Fibroblast of gingiva (primary cell): ENCODE measurements around the gene ITGA8.
A peak's percentile ranks its signal among the peaks of the same experiment; 100 is the strongest.
"Not testable (repeated sequence)": the region's sequence is repeated elsewhere in the genome, so short reads cannot be mapped to it uniquely, and the experiment has no call there.

Experiments
- DNase-seq: peaks from one replicate; pipeline ENCODE4 v3.0.0-alpha.2; 2011; ENCODE audit warnings: low read depth

The ITGA8 gene

DNA sequence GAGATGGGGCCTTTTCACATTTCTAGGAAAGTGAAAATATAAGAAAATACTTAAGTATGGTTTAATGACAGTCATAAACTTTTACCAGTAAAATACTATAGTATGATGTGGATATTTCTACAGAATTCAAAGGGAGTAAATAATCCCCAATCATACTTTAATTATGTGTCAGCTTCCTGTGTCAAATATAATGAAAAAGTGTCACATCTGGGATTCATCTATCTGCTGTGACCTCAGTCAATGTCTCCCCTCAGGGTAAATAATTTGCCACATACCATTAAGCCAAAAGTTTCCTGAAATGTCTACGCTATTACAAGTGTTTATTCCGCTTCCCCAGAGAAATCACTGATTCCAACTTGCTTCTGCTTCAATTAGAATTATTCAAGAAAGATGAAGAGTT lies 110.5 kb downstream of the ITGA8 start:
- peak; percentile 17 for DNase-seq

GRCh38 chr10:15606377-15606776 lies 113.3 kb downstream of the ITGA8 start:
- no peak for DNase-seq

DNA sequence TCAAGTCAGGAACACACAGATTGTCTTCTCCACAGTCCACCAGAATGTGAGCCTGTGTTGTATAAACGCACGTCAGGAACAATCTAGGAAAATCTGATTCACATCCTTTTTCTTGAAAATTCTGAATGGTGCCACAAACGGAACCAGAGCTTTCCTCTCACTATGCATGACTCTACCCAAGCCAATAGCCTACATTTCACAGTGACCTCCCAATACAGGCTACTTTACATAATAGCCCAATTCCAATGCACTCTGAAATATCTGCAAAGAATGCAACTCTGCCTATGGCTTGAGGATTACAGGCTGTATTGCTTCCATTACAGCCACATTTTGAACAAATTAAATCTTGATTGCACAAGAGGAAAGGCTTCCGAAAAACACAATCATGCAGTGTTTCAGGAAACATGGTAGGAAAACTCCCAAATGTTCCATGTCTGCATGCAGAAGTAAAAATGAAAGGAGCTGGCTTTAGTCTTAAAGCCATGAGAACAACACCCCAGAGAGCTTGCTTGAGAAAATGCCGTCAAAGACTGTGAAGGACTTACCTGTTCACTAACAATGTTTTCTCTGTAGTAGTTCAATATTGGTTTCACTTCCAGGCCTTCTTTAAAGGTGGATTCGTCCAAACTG lies 113.9 kb downstream of the ITGA8 start:
- DNase-seq: peak; percentile 71

- no peak for DNase-seq
Measured at GRCh38 chr10:15603446-15604011, 116.2 kb downstream of the ITGA8 start.

- no peak for DNase-seq
Measured at GRCh38 chr10:15601819-15602218, 117.9 kb downstream of the ITGA8 start.

DNA sequence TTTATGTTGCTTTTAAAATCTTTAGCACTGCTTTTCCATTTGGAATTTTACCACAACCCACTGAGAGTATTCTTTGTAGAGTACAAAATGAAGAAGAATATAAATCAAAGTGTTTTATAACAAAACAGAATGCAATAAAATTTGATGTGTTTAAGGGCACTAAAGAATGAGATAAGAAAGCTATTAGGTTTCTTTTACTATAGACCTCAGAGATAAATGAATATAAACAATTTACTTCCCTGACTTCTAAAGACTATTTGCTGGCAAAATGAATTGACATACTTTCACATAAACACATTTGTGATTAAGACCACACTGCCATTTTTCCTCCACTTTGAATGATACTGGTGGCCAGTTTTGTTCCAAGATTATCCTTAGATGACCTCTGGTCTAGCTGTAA lies 124.5 kb downstream of the ITGA8 start:
- DNase-seq: no peak

- no peak for DNase-seq
Measured at GRCh38 chr10:15591937-15592336, 127.8 kb downstream of the ITGA8 start.

DNA sequence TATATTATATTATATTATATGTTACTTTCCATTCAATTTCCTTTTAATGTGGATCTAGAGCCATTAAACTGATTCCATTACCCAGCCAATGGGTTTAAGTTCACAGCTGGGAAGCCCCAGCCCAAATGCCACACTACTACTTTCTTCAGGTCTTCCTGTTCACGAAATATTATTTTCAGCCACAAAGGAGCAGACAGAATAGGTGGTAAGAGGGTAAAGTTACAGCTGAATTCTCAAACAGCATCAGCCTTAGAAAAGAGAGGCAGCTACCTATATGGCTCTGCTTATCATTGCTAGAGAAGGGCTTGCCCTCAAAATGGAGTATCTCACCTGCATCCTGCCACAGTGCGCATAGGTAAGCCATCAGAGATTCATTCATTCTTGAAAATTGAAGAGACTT lies 128.3 kb downstream of the ITGA8 start:
- no peak for DNase-seq

- DNase-seq: peak; percentile 70
Measured at GRCh38 chr10:15588635-15589508, 130.8 kb downstream of the ITGA8 start.

- DNase-seq: no peak
Measured at GRCh38 chr10:15588151-15588550, 131.6 kb downstream of the ITGA8 start.

DNA sequence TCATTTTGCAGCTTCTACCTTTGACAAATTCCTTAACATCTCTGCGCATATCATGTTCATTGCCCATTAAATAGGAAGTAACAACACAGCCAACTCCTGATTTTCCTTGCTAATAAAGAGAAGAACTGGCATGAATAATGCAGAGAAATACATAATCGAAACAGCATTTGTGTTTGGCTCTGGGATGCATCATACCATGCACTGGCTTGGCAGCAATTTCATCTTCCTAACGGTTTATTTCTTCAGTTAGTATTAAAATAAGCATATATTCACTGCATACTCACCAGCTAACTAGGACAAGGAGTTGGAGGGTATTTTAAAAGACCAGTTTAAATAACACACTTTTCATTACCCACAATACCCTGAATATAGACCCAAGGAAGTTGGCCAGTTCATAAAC lies 132.5 kb downstream of the ITGA8 start:
- no peak for DNase-seq

- DNase-seq: peak; percentile 62
Measured at GRCh38 chr10:15585303-15585715, 134.4 kb downstream of the ITGA8 start.

- not testable (repeated sequence) for DNase-seq
Measured at GRCh38 chr10:15582972-15583371, 136.8 kb downstream of the ITGA8 start.

GRCh38 chr10:15579605-15580004 lies 140.1 kb downstream of the ITGA8 start:
- DNase-seq: peak; percentile 16

DNA sequence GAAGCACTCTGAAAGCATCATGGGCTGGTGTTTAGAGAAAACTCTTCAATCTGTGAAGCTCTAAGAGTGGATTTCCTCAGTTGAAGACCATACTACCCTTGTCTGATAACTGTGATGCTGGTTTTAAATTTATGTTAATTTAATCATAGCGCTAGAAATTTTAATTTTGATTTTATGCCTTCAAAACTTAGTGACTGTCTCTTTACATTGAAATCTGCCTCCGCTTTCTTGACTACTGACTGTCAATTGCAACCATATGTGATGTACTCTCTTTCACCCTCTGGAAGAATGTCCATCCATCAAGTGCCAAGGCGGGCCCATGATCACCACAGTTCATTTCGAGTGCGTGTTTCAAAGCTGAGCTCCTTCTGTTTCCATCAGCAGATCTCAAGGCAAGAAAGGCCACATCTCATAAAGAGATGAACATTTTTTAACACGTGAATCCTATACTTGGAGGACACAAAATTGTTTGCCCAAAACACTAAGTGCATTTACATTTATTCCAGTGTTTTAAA lies 147.1 kb downstream of the ITGA8 start:
- no peak for DNase-seq

DNA sequence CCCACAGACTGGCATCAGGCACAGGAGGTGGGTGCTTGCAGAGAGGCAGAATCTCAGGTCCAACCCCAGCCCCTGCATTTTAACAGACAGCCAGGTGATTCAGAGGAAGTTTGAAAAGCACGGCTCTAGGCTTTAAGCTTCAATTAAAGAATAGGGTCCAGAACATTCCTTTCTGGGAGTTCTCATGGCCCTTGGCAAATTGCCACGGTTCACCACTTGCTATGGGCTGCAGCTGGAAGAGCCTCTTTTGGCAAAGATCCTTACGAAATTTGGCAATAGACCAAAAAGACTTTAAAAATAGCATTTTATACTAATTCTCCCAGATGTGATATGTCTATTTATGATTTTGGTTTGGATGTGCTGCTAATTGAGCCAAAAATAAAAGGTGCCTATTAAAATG lies 148.1 kb downstream of the ITGA8 start:
- DNase-seq: peak; percentile 23

DNA sequence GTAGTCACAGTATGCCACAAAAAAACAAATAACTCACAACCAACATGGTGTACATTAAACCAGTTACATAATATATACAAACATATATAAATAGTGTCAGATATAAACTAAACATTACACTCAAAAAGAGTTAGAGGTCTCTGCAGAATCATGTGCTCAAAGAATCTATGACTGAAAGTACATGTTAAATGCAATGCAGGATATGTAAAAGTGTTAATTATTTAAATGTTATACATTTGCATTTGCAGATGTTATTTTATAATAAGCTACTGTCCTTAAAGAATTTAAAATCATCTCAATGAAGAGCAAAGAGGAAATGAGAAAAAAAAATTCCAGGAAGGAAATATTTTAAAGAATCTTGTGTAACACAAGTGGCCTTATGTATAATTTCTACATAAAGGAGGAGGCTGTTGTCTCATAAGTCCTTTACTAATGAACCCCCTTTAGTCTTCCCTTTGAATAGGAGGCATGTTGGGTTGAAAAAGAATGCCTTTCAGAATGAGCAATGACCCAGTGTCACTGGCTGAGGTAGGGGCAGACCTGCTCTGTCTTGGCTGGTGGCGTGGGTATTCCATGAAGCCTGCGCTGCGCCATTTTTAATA lies 148.9 kb downstream of the ITGA8 start:
- DNase-seq: no peak

DNA sequence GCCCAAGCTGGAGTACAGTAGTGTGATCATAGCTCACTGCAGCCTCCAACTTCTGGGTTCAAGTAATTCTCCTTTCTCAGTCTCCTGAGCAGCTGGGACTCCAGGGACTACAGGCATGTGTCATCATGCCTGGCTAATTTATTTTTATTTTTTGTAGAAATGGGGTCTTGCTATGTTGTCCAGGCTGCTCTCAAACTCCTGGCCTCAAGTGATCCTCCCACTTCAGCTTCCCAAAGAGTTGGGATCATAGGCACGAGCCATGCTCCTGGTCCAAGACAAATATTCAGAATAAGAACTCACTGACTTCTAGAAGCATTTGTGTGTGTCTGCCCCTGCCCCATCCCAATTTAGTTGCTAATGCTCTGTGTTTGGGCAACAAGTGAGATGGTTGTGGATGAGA lies 151.8 kb downstream of the ITGA8 start:
- no peak for DNase-seq

- DNase-seq: peak; percentile 29
Measured at GRCh38 chr10:15563246-15563645, 156.5 kb downstream of the ITGA8 start.

DNA sequence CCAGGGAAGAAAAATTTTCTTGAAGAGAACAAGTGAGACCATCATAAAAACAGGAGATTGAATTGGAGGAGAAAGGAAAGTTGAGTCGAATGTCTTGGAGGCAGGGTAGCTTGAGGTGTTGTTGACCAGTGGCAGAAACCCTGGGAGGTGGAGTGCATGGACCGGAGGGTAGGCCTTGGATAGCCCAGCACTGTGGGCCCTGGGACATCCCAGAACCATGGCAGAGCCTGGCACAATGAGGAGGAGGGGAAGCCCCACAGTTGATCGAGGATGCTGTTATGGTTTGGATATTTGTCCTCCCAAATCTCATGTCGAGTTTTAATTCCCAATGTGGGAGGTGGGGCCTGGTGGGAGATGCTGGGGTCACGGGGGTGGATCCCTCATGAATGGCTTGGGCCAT lies 157.1 kb downstream of the ITGA8 start:
- DNase-seq: no peak

DNA sequence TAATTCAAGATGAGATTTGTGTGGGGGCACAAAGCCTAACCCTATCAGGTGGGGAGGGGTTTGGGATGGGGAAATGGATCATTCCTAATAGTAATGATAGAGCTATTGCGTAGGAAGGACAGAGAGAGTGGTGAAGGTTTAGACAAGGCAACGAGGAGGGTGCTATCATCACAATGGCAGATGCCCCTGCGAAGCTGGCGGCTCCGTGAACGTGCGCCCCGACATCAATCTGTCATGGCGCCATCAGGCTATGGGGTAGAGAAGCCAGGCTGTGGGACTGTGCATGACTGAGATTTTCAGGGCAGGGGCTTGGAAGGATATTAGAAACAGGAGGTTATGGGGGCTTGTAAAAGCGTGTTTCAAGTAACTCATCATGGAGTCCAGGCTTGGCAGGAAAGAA lies 157.6 kb downstream of the ITGA8 start:
- no peak for DNase-seq

DNA sequence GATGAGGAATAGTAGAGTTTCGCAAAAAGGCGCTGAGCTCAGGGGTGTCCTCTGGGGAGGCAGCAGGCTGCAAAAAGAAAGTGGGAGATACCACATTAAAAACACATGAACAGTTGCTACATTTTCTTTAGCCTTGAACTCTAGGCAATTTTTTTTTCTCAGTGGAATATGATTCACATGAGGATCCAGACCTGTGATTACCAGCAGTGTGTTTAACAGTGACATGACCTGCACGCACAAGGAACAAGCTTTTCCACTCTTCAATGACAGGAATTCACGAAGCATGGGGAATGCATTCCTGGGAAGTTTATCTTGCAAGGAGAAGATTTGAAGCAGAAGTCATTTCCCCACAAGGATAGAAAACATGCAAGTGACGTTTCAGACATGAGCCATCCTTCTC lies 161.6 kb downstream of the ITGA8 start:
- peak; percentile 38 for DNase-seq

GRCh38 chr10:15557168-15557567 lies 162.6 kb downstream of the ITGA8 start:
- not testable (repeated sequence) for DNase-seq
